K562 (cell line): Measurements from ENCODE around the gene RREB1. TPM values are rescaled to one million over a fixed set of nuclear protein-coding genes. Genes with fewer than 3 reads are reported as not detected.

Experiments used
- BCOR ChIP-seq: fragments of 450-650 bp; IDR thresholded peaks from 2 replicates; pipeline ENCODE4 v1.6.1; 2016
- BRCA1 ChIP-seq, 2 experiments: fragments of 450-650 bp in 1 of 2; sonication (generic) in 1 of 2; formaldehyde crosslinking in 1 of 2; IDR thresholded peaks; 2 replicates each; pipeline versions ENCODE4 v1.5.0 to v1.6.1; 2017 to 2020; ENCODE audit warnings: mild to moderate bottlenecking in 1 of 2, missing genetic modification reagents in 1 of 2
- DMBX1 ChIP-seq: fragments of 250-450 bp; sonication (Bioruptor Pico); IDR thresholded peaks from 2 replicates; pipeline ENCODE4 v1.8.0; 2022; ENCODE audit warnings: inconsistent platforms, mild to moderate bottlenecking, moderate library complexity, borderline replicate concordance
- ETV5 ChIP-seq: sonication (generic); formaldehyde crosslinking; IDR thresholded peaks from 2 replicates; pipeline ENCODE4 v1.4.0; 2020; ENCODE audit warnings: low read depth, mild to moderate bottlenecking, missing genetic modification reagents
- FIP1L1 ChIP-seq: fragments of 200-400 bp; formaldehyde crosslinking; IDR thresholded peaks from 2 replicates; pipeline ENCODE4 v1.6.1; 2018; ENCODE audit warnings: mild to moderate bottlenecking, low read depth, low read length; ENCODE audit not compliant: poor library complexity, severe bottlenecking
- KHSRP ChIP-seq: fragments of 450-650 bp; IDR thresholded peaks from 2 replicates; pipeline ENCODE4 v1.6.1; 2017
- MTA3 ChIP-seq: fragments of 450-650 bp; formaldehyde crosslinking; IDR thresholded peaks from 2 replicates; pipeline ENCODE4 v1.6.1; 2017; ENCODE audit warnings: mild to moderate bottlenecking, borderline replicate concordance
- NUFIP1 ChIP-seq: fragments of 450-650 bp; IDR thresholded peaks from 2 replicates; pipeline ENCODE4 v1.6.1; 2018; ENCODE audit not compliant: partially characterized antibody
- POLR2B ChIP-seq: fragments of 450-650 bp; IDR thresholded peaks from 2 replicates; pipeline ENCODE4 v1.6.1; 2018; ENCODE audit warnings: low read depth; ENCODE audit not compliant: partially characterized antibody
- POU5F1 ChIP-seq: fragments of 150-350 bp; IDR thresholded peaks from 2 replicates; pipeline ENCODE4 v1.6.1; 2014; ENCODE audit warnings: borderline replicate concordance, low read length, low read depth, mild to moderate bottlenecking; ENCODE audit not compliant: partially characterized antibody
- RBBP5 ChIP-seq: fragments of 200-600 bp; sonication (generic); IDR thresholded peaks from 2 replicates; pipeline ENCODE4 v1.6.1; 2012; ENCODE audit warnings: borderline replicate concordance, mild to moderate bottlenecking, low read length, control low read depth, inconsistent platforms; ENCODE audit not compliant: insufficient read depth, poor library complexity, severe bottlenecking
- SAFB ChIP-seq: fragments of 200-400 bp; formaldehyde crosslinking; IDR thresholded peaks from 2 replicates; pipeline ENCODE4 v1.6.1; 2017; ENCODE audit warnings: low read depth, low read length, borderline replicate concordance
- ZEB2 ChIP-seq: fragments of 450-650 bp; IDR thresholded peaks from 2 replicates; pipeline ENCODE4 v1.6.1; 2016
- ZNF12 ChIP-seq: sonication (generic); formaldehyde crosslinking; IDR thresholded peaks from 2 replicates; pipeline ENCODE4 v1.4.0; 2020; ENCODE audit warnings: mild to moderate bottlenecking, missing genetic modification reagents
- ZNF24 ChIP-seq: fragments of 450-650 bp; IDR thresholded peaks from 2 replicates; pipeline ENCODE4 v1.6.1; 2016
- ZNF253 ChIP-seq: fragments of 250-450 bp; sonication (Bioruptor Pico); conservative IDR thresholded peaks from 2 replicates; pipeline ENCODE4 v1.6.1; 2021; ENCODE audit warnings: mild to moderate bottlenecking
- ZNF57 ChIP-seq: fragments of 450-650 bp; formaldehyde crosslinking; IDR thresholded peaks from 2 replicates; pipeline ENCODE4 v1.4.0; 2020; ENCODE audit warnings: mild to moderate bottlenecking, moderate library complexity
- ZZZ3 ChIP-seq: fragments of 450-650 bp; IDR thresholded peaks from 2 replicates; pipeline ENCODE4 v1.6.1; 2016; ENCODE audit warnings: antibody characterized with exemption, mild to moderate bottlenecking, moderate library complexity
- polyA plus RNA-seq, 8 experiments: library from polyadenylated mRNA; depleted of rRNA in 4 of 8; stranded (reverse) in 5 of 8; unstranded in 3 of 8; fragments of >200 nt; fragmentation: Nextera tagmentation in 2 of 8; fragmentation: Illumina TruSeq in 1 of 8; extraction: Ambion mirVana in 2 of 8; extraction: Trizol in 1 of 8; gene quantifications; 2 replicates each; pipeline versions ENCODE4 v1.2.1 to v1.2.3, GENCODE V29; 2011 to 2014; ENCODE audit warnings: inconsistent platforms in 1 of 8, missing spikeins in 1 of 8
- total RNA-seq, 7 experiments: library from RNA; depleted of rRNA in 6 of 7; stranded (reverse); fragments of >200 nt in 6 of 7; fragmentation: Illumina TruSeq in 2 of 7; extraction: Trizol in 2 of 7; gene quantifications; 2 replicates each; pipeline versions ENCODE4 v1.2.1 to v1.2.3, GENCODE V29; 2011 to 2021; ENCODE audit warnings: low replicate concordance in 1 of 7
- TF ChIP-seq, protein P1 (sequence below): fragments of 250-450 bp; sonication (Bioruptor Pico); IDR thresholded peaks from 2 replicates; pipeline ENCODE4 v1.5.0; 2022; ENCODE audit warnings: mild to moderate bottlenecking
- TF ChIP-seq, protein P2 (sequence below): fragments of 450-650 bp; conservative IDR thresholded peaks from 2 replicates; pipeline ENCODE4 v1.6.1; 2016; ENCODE audit warnings: missing genetic modification characterization, low read depth, mild to moderate bottlenecking, control low read depth, missing compliant biosample characterization
- TF ChIP-seq, protein P3 (sequence below): sonication (generic); formaldehyde crosslinking; IDR thresholded peaks from 2 replicates; pipeline ENCODE4 v1.8.1; 2023; ENCODE audit warnings: mild to moderate bottlenecking, missing genetic modification reagents
- TF ChIP-seq, protein P4 (sequence below): fragments of 250-450 bp; sonication (Bioruptor Pico); IDR thresholded peaks from 2 replicates; pipeline ENCODE4 v1.9.0; 2021; ENCODE audit warnings: mild to moderate bottlenecking

Gene RREB1
- total and polyA plus RNA-seq, 9 of the 15 experiments (the other 6 are each of a cell fraction or from before 2014, with no cell fraction given), result 3.3 to 64.2 (median 19.3) TPM

DNA sequence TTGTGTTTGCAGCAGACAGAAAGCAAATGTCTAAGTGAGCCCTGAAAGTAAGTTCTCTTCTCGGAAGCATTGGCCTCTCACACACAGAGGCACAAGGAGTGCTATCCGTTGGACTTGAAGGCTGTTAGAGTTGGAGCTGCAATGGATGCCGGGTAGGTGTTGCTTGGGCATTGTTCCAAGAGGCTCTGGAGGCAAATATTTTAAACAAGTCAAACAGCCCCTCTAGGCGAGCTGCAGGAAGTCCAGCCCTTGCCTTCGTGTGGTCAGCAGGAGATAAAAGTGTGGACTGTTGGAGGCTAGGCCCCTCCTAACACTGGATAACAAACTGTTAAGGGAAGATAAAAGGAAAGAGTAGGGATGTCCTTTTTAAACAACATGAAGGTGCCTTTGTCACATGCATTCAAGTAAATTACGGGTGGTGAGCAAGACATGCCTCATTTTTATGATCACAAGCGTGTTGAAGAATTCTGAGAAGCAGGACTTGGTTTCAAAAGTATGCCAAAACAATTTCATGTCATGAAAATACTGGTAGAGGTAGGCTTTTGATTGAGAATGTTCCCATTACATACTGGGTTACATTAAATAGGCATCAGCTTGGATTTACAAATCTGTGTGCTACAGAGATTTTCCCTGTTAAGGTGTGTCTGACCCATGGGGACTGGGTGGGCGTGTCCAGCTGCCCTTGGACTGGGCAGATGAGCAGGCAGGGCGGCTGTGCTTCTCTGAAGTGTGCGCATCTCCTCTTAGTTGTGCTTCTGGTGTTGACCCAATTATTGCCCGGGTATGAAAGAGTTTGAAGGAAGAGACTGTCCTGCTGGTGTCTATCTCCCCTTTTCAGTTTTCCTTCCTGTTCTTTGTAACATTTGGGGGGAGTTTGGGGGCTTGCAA is 57.5 kb downstream of the RREB1 start (continued):
- TF ChIP-seq POU5F1 (no peak), MTA3 (peak; percentile 90), ZNF12 (peak; percentile 22; the same call in 1 of the 2 replicates), BRCA1 (IDR thresholded peaks at IDR 0.05) (no peak), BRCA1 (CRISPR knock-in tag; IDR thresholded peaks at IDR 0.05) (no peak), RBBP5 (no peak), KHSRP (0 out of 2 replicates have a peak, but pooled peaks have one; percentile 9), NUFIP1 (peak; percentile 80), BCOR (peak; percentile 71; the same call in 1 of the 2 replicates), ZNF24 (no peak; the same call in 1 of the 2 replicates), POLR2B (peak; percentile 71), ETV5 (CRISPR knock-in tag) (peak; percentile 91), ZNF57 (CRISPR knock-in tag) (no peak), ZZZ3 (no peak), FIP1L1 (no peak), ZEB2 (peak; percentile 89; the same call in 1 of the 2 replicates), ZNF253 (CRISPR knock-in tag) (no peak), SAFB (no peak), DMBX1 (CRISPR knock-in tag) (peak; percentile 86; the same call in 1 of the 2 replicates)
- TF ChIP-seq, protein P1, sequence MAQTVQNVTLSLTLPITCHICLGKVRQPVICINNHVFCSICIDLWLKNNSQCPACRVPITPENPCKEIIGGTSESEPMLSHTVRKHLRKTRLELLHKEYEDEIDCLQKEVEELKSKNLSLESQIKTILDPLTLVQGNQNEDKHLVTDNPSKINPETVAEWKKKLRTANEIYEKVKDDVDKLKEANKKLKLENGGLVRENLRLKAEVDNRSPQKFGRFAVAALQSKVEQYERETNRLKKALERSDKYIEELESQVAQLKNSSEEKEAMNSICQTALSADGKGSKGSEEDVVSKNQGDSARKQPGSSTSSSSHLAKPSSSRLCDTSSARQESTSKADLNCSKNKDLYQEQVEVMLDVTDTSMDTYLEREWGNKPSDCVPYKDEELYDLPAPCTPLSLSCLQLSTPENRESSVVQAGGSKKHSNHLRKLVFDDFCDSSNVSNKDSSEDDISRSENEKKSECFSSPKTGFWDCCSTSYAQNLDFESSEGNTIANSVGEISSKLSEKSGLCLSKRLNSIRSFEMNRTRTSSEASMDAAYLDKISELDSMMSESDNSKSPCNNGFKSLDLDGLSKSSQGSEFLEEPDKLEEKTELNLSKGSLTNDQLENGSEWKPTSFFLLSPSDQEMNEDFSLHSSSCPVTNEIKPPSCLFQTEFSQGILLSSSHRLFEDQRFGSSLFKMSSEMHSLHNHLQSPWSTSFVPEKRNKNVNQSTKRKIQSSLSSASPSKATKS (CRISPR knock-in tag), result peak; percentile 70; the same call in 1 of the 2 replicates
- TF ChIP-seq, protein P2, sequence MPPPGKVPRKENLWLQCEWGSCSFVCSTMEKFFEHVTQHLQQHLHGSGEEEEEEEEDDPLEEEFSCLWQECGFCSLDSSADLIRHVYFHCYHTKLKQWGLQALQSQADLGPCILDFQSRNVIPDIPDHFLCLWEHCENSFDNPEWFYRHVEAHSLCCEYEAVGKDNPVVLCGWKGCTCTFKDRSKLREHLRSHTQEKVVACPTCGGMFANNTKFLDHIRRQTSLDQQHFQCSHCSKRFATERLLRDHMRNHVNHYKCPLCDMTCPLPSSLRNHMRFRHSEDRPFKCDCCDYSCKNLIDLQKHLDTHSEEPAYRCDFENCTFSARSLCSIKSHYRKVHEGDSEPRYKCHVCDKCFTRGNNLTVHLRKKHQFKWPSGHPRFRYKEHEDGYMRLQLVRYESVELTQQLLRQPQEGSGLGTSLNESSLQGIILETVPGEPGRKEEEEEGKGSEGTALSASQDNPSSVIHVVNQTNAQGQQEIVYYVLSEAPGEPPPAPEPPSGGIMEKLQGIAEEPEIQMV (tag), result peak; percentile 82
- TF ChIP-seq, protein P3, sequence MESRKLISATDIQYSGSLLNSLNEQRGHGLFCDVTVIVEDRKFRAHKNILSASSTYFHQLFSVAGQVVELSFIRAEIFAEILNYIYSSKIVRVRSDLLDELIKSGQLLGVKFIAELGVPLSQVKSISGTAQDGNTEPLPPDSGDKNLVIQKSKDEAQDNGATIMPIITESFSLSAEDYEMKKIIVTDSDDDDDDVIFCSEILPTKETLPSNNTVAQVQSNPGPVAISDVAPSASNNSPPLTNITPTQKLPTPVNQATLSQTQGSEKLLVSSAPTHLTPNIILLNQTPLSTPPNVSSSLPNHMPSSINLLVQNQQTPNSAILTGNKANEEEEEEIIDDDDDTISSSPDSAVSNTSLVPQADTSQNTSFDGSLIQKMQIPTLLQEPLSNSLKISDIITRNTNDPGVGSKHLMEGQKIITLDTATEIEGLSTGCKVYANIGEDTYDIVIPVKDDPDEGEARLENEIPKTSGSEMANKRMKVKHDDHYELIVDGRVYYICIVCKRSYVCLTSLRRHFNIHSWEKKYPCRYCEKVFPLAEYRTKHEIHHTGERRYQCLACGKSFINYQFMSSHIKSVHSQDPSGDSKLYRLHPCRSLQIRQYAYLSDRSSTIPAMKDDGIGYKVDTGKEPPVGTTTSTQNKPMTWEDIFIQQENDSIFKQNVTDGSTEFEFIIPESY (CRISPR knock-in tag), result peak; percentile 76
- TF ChIP-seq, protein P4, sequence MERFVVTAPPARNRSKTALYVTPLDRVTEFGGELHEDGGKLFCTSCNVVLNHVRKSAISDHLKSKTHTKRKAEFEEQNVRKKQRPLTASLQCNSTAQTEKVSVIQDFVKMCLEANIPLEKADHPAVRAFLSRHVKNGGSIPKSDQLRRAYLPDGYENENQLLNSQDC, result no peak
